ENCODE results near the gene LCAT. TPM values are rescaled to one million over a fixed set of nuclear protein-coding genes. Genes with fewer than 3 reads are reported as not detected.

Gene LCAT
- total and polyA plus RNA-seq, 7 experiments from 2014 or later: 0.33 to 23.6 (median 11.9) TPM

DNA sequence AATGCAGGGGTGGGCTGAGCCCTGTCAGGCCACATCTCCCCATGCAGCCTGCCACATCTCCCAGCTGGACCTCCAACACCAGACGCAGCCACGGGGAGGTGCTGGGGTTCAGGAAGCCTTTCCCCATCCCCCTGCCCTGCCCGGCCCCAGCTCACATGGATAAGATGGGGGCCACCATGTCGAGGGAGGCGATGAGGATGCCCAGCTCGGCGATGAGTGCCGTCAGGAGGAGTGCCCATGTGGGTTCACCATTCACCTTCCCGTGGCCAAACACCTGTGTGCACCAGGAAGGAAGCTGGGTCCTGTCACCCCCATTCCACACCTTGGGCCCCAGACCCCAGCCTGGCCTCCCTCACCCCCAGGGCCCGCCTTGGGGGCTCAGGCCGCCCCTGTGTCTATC lies 5.7 kb upstream of the LCAT start:
- ATAC-seq (no peak), DNase-seq (no peak)
- H3K4me1 Mint-ChIP-seq: peaks cover 0 to 9% (median 0%) of the 10 kb centered on the region in 7 donors
- CTCF ChIA-PET: no interaction called here
- H3K4me3 ChIP-seq (ENCODE audit: low read length): no peak overlapping the region
- intact Hi-C loops (cut with micrococcal nuclease): no loop called here
- POLR2A ChIA-PET: interaction anchor here (1.5 kb wide), 1 partner anchor 14 kb away, joined by 6 read pairs; the partner anchor contains the start of gene PSMB10
- H3K27ac ChIP-seq (ENCODE audit: low read depth, low read length): no peak overlapping the region
- H3K36me3 ChIP-seq (ENCODE audit: control insufficient read depth in 2 of 3, insufficient read depth in 3 of 3, low read length in 3 of 3): peaks cover 0 to 76% (median 0%) of the 10 kb centered on the region in 3 experiments
- H3K9me3 Mint-ChIP-seq: no peaks in the 10 kb centered on the region
- peaks cover 0 to 4% (median 2%) of the 10 kb centered on the region in 5 donors for H3K36me3 Mint-ChIP-seq
- H3K27me3 Mint-ChIP-seq: no peaks in the 10 kb centered on the region
- H3K4me1 ChIP-seq (ENCODE audit: control insufficient read depth in 2 of 2, insufficient read depth in 2 of 2, low read length in 2 of 2): no peaks in the 10 kb centered on the region
- no peak overlapping the region for H3K27ac Mint-ChIP-seq
- H3K9me3 ChIP-seq (ENCODE audit: control insufficient read depth in 2 of 3, low read length in 3 of 3): no peaks in the 10 kb centered on the region
- H3K4me3 Mint-ChIP-seq: no peak overlapping the region
- H3K27me3 ChIP-seq (ENCODE audit: control insufficient read depth in 2 of 2, insufficient read depth in 2 of 2, low read length in 2 of 2): no peaks in the 10 kb centered on the region

DNA sequence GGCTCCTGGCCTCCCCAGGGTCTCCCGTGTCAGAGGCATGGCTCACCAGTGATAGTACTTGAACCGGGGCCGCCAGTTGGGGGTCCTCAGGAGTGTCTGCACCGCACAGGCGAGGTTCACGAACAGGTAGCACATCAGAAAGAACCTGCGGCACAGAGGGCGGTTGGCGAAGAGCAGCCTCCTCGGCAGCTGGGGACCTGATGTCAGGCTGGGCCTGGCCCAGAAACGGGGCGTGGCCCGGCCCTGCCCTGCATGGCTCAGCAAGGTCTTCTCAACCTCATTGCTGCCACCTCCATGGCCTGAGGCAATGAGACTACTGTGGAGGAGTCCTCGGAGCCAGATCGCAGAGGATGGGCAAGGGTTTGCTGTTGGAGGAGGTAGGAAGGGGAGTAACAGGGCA lies 4.1 kb upstream of the LCAT start:
- Mint-ChIP-seq H3K4me1 (peaks cover 0 to 4% (median 0%) of the 10 kb centered on the region in 7 donors), H3K4me3 (no peak overlapping the region), H3K27ac (peak overlapping the region in 1 of 9 donors; percentile 55), H3K27me3 (no peaks in the 10 kb centered on the region), H3K36me3 (peaks cover 0 to 4% (median 4%) of the 10 kb centered on the region in 5 donors), H3K9me3 (no peaks in the 10 kb centered on the region)
- intact Hi-C loops (cut with micrococcal nuclease): no loop called here
- H3K27ac ChIP-seq (ENCODE audit: low read depth, low read length): no peak overlapping the region
- peaks cover 0 to 80% (median 0%) of the 10 kb centered on the region in 3 experiments for H3K36me3 ChIP-seq (ENCODE audit: control insufficient read depth in 2 of 3, insufficient read depth in 3 of 3, low read length in 3 of 3)
- no peak for DNase-seq
- no peaks in the 10 kb centered on the region for H3K9me3 ChIP-seq (ENCODE audit: control insufficient read depth in 2 of 3, low read length in 3 of 3)
- no peaks in the 10 kb centered on the region for H3K27me3 ChIP-seq (ENCODE audit: control insufficient read depth in 2 of 2, insufficient read depth in 2 of 2, low read length in 2 of 2)
- CTCF ChIA-PET: no interaction called here
- no peaks in the 10 kb centered on the region for H3K4me1 ChIP-seq (ENCODE audit: control insufficient read depth in 2 of 2, insufficient read depth in 2 of 2, low read length in 2 of 2)
- no peak overlapping the region for H3K4me3 ChIP-seq (ENCODE audit: low read length)
- POLR2A ChIA-PET: interaction anchor here (1.2 kb wide), 1 partner anchor 17 kb away, joined by 4 read pairs; the partner anchor contains the start of gene CTRL
- no peak for ATAC-seq

DNA sequence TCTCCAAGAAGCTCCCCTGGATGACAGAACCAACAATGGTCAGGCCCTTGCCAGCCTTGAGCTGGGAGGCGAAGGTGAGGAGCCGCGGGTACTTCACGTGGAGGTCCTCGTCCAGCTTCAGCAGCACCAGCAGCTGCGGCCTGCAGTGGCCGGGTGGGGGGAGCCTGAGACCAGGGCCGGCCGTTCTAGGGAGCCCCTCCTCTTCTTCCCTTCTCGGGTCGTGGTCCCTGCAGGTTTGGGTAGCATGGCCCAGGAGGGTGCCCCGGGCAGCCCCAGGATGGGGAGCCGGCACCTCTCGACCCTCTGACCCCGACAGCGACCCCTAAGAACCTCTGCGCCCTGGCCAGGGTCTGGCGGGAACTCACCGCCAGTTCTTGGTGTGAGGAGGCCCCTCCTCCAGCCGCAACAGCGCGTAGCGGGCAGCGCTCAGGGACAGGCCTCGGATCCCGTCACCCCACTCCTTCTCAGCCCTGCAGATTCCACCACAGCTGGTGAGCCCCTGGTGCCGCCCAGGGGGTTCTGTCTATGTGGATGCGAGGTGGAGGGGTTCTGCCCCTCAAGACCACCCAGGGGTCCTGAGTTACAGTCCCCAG lies 3.1 kb upstream of the LCAT start:
- Histone ChIP-seq H3K4me1 (ENCODE audit: control insufficient read depth in 2 of 2, insufficient read depth in 2 of 2, low read length in 2 of 2) (no peaks in the 10 kb centered on the region), H3K4me3 (ENCODE audit: low read length) (no peak overlapping the region), H3K27me3 (ENCODE audit: control insufficient read depth in 2 of 2, insufficient read depth in 2 of 2, low read length in 2 of 2) (no peaks in the 10 kb centered on the region), H3K9me3 (ENCODE audit: control insufficient read depth in 2 of 3, low read length in 3 of 3) (no peaks in the 10 kb centered on the region), H3K27ac (ENCODE audit: low read depth, low read length) (no peak overlapping the region), H3K36me3 (ENCODE audit: control insufficient read depth in 2 of 3, insufficient read depth in 3 of 3, low read length in 3 of 3) (peaks cover 0 to 84% (median 0%) of the 10 kb centered on the region in 3 experiments)
- no peaks in the 10 kb centered on the region for H3K9me3 Mint-ChIP-seq
- DNase-seq (no peak), ATAC-seq (no peak)
- intact Hi-C loops (cut with micrococcal nuclease): no loop called here
- ChIA-PET CTCF (interaction anchor here (0.7 kb wide), 1 partner anchor 9 kb away, joined by 4 read pairs; no protein-coding TSS in a partner anchor), POLR2A (interaction anchor here (0.7 to 1.9 kb wide), 2 partner anchors 10 to 12 kb away, joined by 3 to 4 read pairs; partner anchors contain the start of gene PSMB10)
- H3K4me3 Mint-ChIP-seq: no peak overlapping the region
- H3K27ac Mint-ChIP-seq: no peak overlapping the region
- peaks cover 3 to 6% (median 3%) of the 10 kb centered on the region in 7 donors for H3K4me1 Mint-ChIP-seq
- H3K36me3 Mint-ChIP-seq: peaks cover 0 to 6% (median 3%) of the 10 kb centered on the region in 5 donors
- H3K27me3 Mint-ChIP-seq: no peaks in the 10 kb centered on the region

DNA sequence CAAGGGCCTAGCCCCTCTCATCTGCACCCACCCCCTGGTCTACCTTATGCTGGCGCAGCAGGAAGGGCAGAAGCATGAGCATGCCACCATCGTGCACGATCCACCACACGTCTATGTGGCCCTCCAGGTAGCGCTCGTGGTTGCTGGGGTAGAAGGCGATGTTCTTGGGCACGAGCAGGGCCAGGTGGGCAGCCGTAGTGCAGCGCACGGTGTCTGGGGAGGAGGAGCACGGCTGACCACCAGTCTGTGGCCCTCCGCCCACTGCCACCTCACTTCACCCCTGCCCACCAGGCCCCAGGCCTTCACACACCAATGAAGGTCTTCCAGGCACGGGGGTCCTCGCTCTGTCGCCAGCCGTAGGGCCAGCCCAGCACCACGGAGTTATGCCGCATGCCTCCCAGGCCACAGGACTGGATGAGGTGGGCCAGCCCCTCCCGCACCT lies 2.2 kb upstream of the LCAT start:
- ChIA-PET POLR2A (interaction anchor here (0.7 to 1.9 kb wide), 2 partner anchors 9 to 11 kb away, joined by 3 to 4 read pairs; partner anchors contain the start of gene PSMB10), CTCF (interaction anchor here (0.7 kb wide), 1 partner anchor 8 kb away, joined by 4 read pairs; no protein-coding TSS in a partner anchor)
- Histone ChIP-seq H3K36me3 (ENCODE audit: control insufficient read depth in 2 of 3, insufficient read depth in 3 of 3, low read length in 3 of 3) (peaks cover 0 to 75% (median 0%) of the 10 kb centered on the region in 3 experiments), H3K27me3 (ENCODE audit: control insufficient read depth in 2 of 2, insufficient read depth in 2 of 2, low read length in 2 of 2) (no peaks in the 10 kb centered on the region), H3K27ac (ENCODE audit: low read depth, low read length) (no peak overlapping the region), H3K4me1 (ENCODE audit: control insufficient read depth in 2 of 2, insufficient read depth in 2 of 2, low read length in 2 of 2) (peaks cover 0 to 7% of the 10 kb centered on the region in 2 donors), H3K9me3 (ENCODE audit: control insufficient read depth in 2 of 3, low read length in 3 of 3) (no peaks in the 10 kb centered on the region), H3K4me3 (ENCODE audit: low read length) (no peak overlapping the region)
- peaks cover 6 to 14% (median 11%) of the 10 kb centered on the region in 7 donors for H3K4me1 Mint-ChIP-seq
- no peak overlapping the region for H3K27ac Mint-ChIP-seq
- no peaks in the 10 kb centered on the region for H3K9me3 Mint-ChIP-seq
- DNase-seq (no peak), ATAC-seq (no peak)
- H3K36me3 Mint-ChIP-seq: peaks cover 0 to 6% (median 0%) of the 10 kb centered on the region in 5 donors
- no peak overlapping the region for H3K4me3 Mint-ChIP-seq
- intact Hi-C loops (cut with micrococcal nuclease): no loop called here
- H3K27me3 Mint-ChIP-seq: no peaks in the 10 kb centered on the region

DNA sequence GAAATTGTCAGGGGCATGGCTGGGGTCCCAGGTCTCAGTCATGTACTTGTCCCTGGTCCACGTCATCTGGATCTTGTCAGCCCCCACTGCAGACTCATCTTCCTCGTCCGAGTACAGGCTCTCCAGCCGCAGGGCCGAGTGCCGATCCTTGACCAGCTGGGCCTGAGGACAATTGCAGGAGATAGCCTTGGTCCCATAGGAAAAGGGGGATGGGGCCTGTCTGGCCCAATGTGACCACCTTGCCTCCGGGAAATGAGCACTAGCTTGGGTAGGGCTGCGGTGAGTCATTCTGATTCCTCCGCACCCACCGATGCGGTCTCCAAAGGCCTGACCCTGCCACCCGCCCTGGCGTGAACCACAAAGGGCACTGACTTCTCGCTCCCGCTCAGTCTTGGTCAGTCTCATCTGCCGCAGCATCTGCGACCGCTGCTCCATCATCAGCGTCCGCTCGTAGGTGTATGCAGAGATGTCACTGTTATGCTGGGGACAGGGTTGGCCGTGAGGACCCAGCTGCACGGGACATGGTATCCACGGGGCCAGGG lies 1.5 kb upstream of the LCAT start:
- intact Hi-C loops (cut with micrococcal nuclease): no loop called here
- H3K4me3 Mint-ChIP-seq: no peak overlapping the region
- Histone ChIP-seq H3K27ac (ENCODE audit: low read depth, low read length) (no peak overlapping the region), H3K36me3 (ENCODE audit: control insufficient read depth in 2 of 3, insufficient read depth in 3 of 3, low read length in 3 of 3) (peaks cover 0 to 68% (median 0%) of the 10 kb centered on the region in 3 experiments), H3K4me1 (ENCODE audit: control insufficient read depth in 2 of 2, insufficient read depth in 2 of 2, low read length in 2 of 2) (peaks cover 0 to 11% of the 10 kb centered on the region in 2 donors), H3K27me3 (ENCODE audit: control insufficient read depth in 2 of 2, insufficient read depth in 2 of 2, low read length in 2 of 2) (no peaks in the 10 kb centered on the region), H3K9me3 (ENCODE audit: control insufficient read depth in 2 of 3, low read length in 3 of 3) (no peaks in the 10 kb centered on the region), H3K4me3 (ENCODE audit: low read length) (no peak overlapping the region)
- no peaks in the 10 kb centered on the region for H3K27me3 Mint-ChIP-seq
- peaks cover 9 to 19% (median 14%) of the 10 kb centered on the region in 7 donors for H3K4me1 Mint-ChIP-seq
- ChIA-PET CTCF (no interaction called here), POLR2A (interaction anchor here (1.9 kb wide), 1 partner anchor 10 kb away, joined by 4 read pairs; no protein-coding TSS in a partner anchor)
- ATAC-seq (no peak), DNase-seq (no peak)
- H3K36me3 Mint-ChIP-seq: peaks cover 0 to 6% (median 0%) of the 10 kb centered on the region in 5 donors
- H3K9me3 Mint-ChIP-seq: no peaks in the 10 kb centered on the region
- H3K27ac Mint-ChIP-seq: no peak overlapping the region

DNA sequence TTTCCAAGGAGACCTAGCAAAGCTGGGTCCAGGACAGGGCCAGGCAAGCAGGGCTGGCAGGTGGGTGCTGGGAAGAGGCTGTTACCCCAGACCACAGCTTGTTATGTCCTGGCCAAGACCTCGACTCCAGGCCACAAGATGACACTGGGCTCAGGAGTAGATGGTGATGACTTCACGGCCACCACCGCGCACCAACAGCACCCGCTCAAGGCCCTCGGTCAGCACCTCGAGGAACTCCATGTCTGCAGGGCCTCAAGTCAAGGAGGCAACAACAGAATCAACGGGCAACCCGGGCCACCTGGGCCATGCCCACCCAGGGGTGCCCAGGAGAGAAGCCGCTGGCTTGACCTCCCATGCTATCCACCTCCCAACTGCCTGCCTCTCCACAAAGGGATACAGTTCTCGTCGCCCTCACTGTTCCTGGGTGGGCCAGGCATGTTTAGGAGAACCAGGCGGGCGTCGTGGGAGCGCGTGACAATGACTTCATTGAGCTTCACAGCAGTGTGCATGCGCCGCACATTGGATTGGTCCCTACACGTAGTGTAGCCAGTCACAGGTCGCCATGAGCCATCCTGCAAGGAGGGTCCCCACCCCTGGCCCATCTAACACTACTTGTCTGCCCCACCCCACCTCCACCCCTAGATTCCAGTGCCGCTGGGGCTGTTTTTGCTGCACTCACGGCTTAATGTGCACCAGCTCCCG lies 921 bp upstream of the LCAT start:
- Mint-ChIP-seq H3K27ac (no peak overlapping the region), H3K9me3 (no peaks in the 10 kb centered on the region), H3K36me3 (peaks cover 0 to 10% (median 0%) of the 10 kb centered on the region in 5 donors), H3K4me1 (peaks cover 14 to 25% (median 20%) of the 10 kb centered on the region in 7 donors), H3K27me3 (no peaks in the 10 kb centered on the region), H3K4me3 (no peak overlapping the region)
- DNase-seq (no peak), ATAC-seq (no peak)
- Histone ChIP-seq H3K27me3 (ENCODE audit: control insufficient read depth in 2 of 2, insufficient read depth in 2 of 2, low read length in 2 of 2) (no peaks in the 10 kb centered on the region), H3K27ac (ENCODE audit: low read depth, low read length) (no peak overlapping the region), H3K9me3 (ENCODE audit: control insufficient read depth in 2 of 3, low read length in 3 of 3) (no peaks in the 10 kb centered on the region), H3K36me3 (ENCODE audit: control insufficient read depth in 2 of 3, insufficient read depth in 3 of 3, low read length in 3 of 3) (peaks cover 0 to 62% (median 0%) of the 10 kb centered on the region in 3 experiments), H3K4me3 (ENCODE audit: low read length) (no peak overlapping the region), H3K4me1 (ENCODE audit: control insufficient read depth in 2 of 2, insufficient read depth in 2 of 2, low read length in 2 of 2) (peaks cover 0 to 17% of the 10 kb centered on the region in 2 donors)
- CTCF ChIA-PET: no interaction called here
- intact Hi-C loops (cut with micrococcal nuclease): no loop called here
- POLR2A ChIA-PET: no interaction called here
